ENCODE results near the gene DAGLA. TPM values are rescaled to one million over a fixed set of nuclear protein-coding genes. Genes with fewer than 3 reads are reported as not detected.

DAGLA gene
- total RNA-seq, 1 donor from 2014 or later: 0.18 TPM

Other genes with a start within 250 kb of the DAGLA start
- not detected in 2 replicates for gene LRRC10B, start 171.6 kb upstream of the DAGLA start, total RNA-seq
- 0.32 and 0.44 TPM in 2 replicates for gene SYT7, start 99.3 kb upstream of the DAGLA start, total RNA-seq
- 0.78 and 0.99 TPM in 2 replicates for gene MYRF, start 72.2 kb downstream of the DAGLA start, total RNA-seq
- gene TMEM258, start 112.2 kb downstream of the DAGLA start, total RNA-seq: 164 and 166 TPM in 2 replicates
- gene FEN1, start 112.5 kb downstream of the DAGLA start, total RNA-seq: 147 and 149 TPM in 2 replicates
- gene FADS1, start 136.6 kb downstream of the DAGLA start, total RNA-seq: 92.3 and 97.7 TPM in 2 replicates
- gene FADS2, start 147.9 kb downstream of the DAGLA start, total RNA-seq: 250 and 256 TPM in 2 replicates
- 9.0 and 14.2 TPM in 2 replicates for gene FADS3, start 211.2 kb downstream of the DAGLA start, total RNA-seq
- 0.23 and 0.24 TPM in 2 replicates for gene RAB3IL1, start 237.2 kb downstream of the DAGLA start, total RNA-seq